Renal cortex interstitium (tissue), 11 donors: ENCODE results near the gene TM9SF3. TPM values are rescaled to one million over a fixed set of nuclear protein-coding genes. Genes with fewer than 3 reads are reported as not detected.
A peak's percentile ranks its signal among the peaks of the same experiment; 100 is the strongest.

Experiments used
- DNase-seq, 11 donors: peaks; one replicate each; pipeline ENCODE4 v3.0.0-alpha.2; 2013; ENCODE audit warnings: low read depth in 9 of 11, low spot score in 4 of 11; ENCODE audit errors: extremely low read depth in 1 of 11
- polyA plus RNA-seq, 3 donors: library from polyadenylated mRNA; unstranded; fragments of 120-200 nt; gene quantifications; one replicate each; pipeline ENCODE4 v1.2.1, GENCODE V29; 2013; ENCODE audit not compliant: insufficient read length in 3 of 3

TM9SF3 gene
- polyA plus RNA-seq, 3 donors, result 180 to 224 (median 183) TPM

- no peak for DNase-seq
Observed at GRCh38 chr10:96610817-96611216, 24.0 kb upstream of the TM9SF3 start.

DNA sequence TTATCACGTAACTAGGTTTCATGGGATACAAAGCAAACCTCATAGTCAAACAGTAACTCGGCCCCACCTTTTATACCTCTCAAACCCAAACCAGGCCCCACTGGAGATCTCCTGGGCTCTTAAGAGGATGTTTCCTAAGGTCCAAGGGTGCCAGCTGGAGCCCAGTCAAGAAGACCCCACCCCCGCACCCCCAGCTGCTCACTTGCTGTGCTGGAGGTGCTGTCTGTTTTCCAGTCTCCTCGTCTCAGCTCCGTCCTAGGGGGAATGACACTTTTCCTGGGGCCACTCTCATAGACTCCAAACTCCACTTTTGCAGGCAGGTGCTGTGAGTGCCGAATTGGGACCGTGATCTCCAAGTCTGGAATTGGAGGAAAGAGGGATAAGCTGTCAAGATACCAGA is 22.7 kb upstream of the TM9SF3 start:
- DNase-seq, result no peak

GRCh38 chr10:96608805-96609204 is 22.0 kb upstream of the TM9SF3 start:
- no peak for DNase-seq

- DNase-seq, result no peak
Observed at GRCh38 chr10:96608262-96608661, 21.4 kb upstream of the TM9SF3 start.

DNA sequence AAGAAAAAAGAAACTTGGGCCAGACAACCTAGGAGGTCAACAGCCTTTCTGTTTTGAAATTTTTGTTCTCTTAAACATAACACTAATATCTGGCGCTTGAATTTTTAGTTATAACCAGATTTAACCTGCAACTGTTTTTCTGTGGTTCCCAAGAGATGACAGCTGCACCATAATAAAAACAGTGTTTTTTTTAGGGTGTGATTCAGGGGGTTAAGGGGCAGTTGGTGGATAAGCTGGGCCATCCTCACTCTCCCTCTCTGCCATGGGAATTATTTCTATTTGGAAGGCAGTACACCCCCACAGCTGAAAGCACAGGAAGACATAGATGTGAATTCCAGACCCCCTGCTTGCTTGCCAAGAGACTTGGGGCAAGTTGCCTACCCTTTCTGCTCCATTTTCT is 20.1 kb upstream of the TM9SF3 start:
- DNase-seq, result no peak

DNA sequence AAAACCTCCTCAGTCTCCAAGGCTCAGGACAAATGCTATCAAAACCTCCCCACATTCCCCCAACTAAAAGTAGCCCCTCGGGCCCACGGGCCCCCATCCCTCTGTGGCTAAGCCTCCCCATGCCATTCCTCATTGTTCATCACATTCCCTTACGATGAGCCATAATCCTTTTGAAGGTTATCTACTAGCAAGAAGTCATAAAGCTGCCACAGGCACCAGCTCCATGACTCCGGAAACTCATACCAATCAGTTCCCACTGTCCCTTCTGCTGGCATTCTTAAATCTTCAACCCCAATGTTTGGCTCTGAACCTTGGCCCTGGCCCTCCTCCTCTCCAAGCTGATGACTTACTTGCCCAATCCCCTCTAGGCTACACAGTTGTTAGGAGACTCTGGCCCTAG is 19.4 kb upstream of the TM9SF3 start:
- DNase-seq, result no peak

GRCh38 chr10:96600337-96600736 is 13.5 kb upstream of the TM9SF3 start:
- no peak for DNase-seq

- DNase-seq, result no peak
Observed at GRCh38 chr10:96598846-96599245, 12.0 kb upstream of the TM9SF3 start.

DNA sequence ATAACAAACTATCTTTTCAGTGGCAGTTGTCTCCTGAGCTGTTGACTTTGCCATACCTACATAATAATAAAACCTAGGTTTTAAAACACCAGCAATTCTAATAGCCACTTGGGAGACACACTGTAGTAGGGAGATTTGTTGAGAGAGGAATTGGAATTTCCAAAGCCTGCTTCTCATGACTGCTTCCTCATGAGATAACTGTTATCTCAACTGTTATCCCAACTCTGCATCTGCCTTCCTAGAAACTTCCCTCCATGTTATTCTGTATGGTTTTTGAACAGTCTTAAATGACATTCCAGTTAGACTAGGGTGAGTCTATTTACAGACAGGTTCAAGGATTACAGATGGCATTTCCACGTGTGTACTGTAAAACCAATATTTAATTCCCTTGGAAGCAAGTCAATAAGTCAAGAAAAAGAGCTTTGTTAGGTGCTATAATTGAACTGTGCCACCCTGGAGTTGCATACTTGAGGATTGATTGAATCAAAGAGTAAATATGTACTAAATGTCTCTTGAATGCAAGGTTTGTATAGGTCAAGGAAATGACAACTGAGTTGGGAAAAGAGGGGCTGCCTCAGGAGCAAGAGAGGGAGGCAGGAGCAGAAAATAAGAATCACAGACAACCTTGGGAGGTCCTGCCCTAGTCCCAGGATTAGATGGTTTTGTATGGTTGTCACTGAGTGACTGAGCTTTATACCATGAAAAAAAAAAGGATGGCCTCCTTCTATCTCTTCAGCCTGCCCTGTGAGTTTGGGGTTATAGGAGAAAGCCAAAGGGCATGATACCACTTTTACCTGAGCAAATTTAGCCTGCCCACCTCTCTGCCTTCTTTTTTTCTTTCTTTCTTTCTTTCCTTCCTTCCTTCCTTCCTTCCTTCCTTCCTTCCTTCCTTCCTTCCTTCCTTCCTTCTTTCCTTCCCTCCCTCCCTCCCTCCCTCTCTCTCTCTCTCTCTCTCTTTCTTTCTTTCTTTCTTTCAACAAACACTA is 9.9 kb upstream of the TM9SF3 start:
- no peak for DNase-seq

GRCh38 chr10:96595741-96596140 is 8.9 kb upstream of the TM9SF3 start:
- no peak for DNase-seq

DNA sequence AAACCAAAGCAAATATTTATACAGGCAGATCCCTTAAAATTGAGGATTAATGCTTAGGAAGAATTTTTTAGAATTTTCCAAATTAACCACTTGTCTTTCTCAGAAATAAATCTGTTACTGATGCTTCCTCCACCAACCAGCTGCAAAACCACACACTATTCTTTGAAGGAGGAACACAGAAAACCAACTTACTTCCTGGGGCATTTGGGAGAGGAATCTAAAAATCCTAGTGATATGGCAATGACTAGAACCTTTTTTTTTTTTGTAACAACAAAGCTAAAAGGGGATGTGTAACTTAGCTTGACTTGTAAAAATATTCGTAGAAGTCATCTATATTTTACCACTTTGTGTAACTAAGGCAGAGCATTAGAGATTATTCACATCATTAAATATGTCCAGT is 5.1 kb upstream of the TM9SF3 start:
- no peak for DNase-seq

GRCh38 chr10:96588616-96589419 is 2.0 kb upstream of the TM9SF3 start:
- DNase-seq, result no peak

DNA sequence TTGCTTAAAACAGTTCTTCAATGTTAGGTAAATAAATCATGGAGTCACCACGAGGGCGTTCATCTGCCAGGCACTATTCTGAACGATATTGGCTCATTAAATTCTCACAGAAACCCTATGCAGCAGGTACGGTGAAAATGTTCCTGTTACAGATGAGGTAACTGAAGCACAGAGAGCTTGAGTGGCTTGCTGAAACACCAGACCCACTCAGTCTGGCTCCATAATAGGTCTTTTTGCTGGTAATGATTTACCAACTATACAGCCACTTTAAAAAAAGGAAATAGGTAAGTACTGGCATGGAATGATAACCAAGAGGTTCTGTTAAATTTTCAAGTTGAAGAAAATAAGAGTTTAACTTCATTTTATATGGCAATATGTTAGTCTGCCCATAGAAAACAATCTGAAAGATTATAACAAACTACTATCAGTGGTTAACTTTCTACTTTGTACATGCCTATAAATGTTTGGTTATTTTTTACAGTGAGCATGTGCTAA is 1.3 kb upstream of the TM9SF3 start:
- peak in 4 of 11 donors; percentile 8 to 22 (median 17) for DNase-seq

GRCh38 chr10:96587264-96588059 is 650 bp upstream of the TM9SF3 start:
- peak in 9 of 11 donors; percentile 35 to 58 (median 48) for DNase-seq

DNA sequence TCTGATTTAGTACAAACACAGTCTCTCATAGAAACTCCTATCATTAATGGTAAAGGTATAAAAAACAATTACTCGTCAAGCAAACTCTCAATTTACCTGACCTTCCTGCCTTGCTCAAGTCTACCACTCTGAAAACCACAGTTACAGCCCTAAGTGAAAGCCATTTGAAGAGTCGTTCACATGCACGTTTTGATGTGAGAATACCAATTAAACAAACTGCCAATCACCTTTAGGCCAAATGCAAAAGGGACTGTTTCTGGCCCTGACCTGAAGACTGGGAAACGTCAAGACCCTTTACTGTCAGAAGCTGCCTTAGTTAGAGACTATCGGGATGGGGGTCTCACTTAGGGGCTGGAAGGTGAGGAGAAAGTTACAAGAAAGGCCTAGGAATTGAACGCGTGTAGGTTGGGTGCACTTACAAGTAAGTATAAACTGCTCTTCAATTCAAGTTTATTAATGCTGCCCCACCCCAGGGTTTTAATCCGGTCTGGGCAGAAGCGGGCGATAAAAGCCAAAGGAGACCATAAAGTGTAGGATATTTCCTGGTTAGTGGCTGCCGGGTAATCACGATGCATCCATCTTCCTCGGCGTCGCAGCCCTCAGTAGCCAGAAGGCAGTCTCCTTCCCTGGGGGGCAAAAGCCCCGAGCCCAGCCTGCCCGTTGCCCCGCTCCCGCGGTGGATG is 935 bp downstream of the TM9SF3 start:
- DNase-seq, result peak in 5 of 11 donors; percentile 5 to 19 (median 8)

DNA sequence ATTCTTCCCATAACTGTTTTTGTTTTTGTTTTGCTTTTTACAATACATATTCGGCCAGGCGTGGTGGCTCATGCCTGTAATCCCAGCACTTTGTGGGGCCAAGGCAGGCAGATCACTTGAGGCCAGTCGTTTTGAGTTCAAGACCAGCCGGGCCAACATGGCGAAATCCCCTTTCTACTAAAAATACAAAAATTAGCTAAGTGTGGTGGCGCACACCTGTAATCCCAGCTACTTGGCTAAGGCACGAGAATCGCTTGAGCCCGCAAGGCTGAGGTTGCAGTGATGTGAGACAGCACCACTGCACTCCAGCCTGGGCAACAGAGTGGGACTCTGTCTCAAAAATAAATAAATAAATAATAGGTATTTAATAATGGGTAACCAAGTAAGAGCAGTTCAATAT is 2.3 kb downstream of the TM9SF3 start:
- no peak for DNase-seq

DNA sequence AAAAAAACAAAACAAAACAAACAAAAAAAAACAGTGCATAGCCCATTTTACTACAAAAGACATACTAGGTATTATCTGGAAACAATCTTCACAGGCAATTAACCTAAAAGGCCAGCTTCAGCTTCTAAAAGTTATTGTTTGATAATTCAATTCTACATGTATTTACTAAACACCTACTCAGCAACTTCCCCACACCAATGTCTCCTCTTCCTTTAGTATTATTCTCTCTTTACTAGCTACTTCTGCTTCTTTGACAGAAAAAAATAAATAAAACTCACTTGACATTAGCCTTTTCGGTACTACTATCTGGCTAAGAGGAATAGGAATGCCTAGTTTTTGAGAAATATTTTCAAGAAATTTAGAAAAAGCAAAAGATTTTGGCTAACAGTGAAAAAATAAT is 2.8 kb downstream of the TM9SF3 start:
- DNase-seq, result no peak

DNA sequence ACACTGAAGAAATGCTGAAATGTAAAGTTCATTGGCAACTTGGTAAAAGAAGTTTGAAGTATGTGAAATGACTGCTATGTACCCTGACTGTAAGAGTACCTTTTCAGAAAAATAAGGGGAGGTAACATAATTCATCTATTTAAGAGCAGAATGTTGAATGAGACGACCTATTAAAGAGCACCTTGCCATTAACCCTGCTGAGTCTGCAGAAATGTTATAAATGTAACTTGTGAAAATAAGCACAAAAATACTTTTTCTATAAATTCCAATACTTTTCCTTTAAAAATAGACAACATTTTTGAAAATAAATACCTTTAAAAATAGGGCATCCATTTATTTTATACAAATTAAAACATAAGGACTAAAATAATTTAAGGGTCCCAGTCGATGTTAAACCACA is 7.7 kb downstream of the TM9SF3 start:
- DNase-seq, result no peak

- DNase-seq, result no peak
Observed at GRCh38 chr10:96578633-96579032, 8.2 kb downstream of the TM9SF3 start.
